ENCODE data around the gene OR56A4. TPM values are rescaled to one million over a fixed set of nuclear protein-coding genes. Genes with fewer than 3 reads are reported as not detected.

OR56A4 gene
- total RNA-seq, 1 experiment from 2014 or later: not detected

GRCh38 chr11:6006395-6006794 is 351 bp downstream of the OR56A4 start:
- H2AFZ ChIP-seq: no peak overlapping the region
- no peaks in the 10 kb centered on the region for H3K79me2 ChIP-seq (ENCODE audit: low read depth)
- H3K9me2 ChIP-seq (ENCODE audit: insufficient read depth): no peaks in the 10 kb centered on the region
- H3K27me3 ChIP-seq (ENCODE audit: insufficient read depth, low read depth): no peaks in the 10 kb centered on the region
- intact Hi-C loops (cut with micrococcal nuclease; ENCODE audit: unreplicated experiment): no loop called here
- CTCF ChIA-PET: no interaction called here
- no peaks in the 10 kb centered on the region for H3F3A ChIP-seq (ENCODE audit: insufficient read depth, low read depth)
- BruUV-seq (replicated peaks): no TSS peak
- H3K9me3 ChIP-seq (ENCODE audit: insufficient read depth, low read depth): no peaks in the 10 kb centered on the region
- H3K4me2 ChIP-seq: no peak overlapping the region
- POLR2A ChIA-PET (ENCODE audit: unreplicated experiment): no interaction called here
- H3K36me3 ChIP-seq (ENCODE audit: low read depth): no peaks in the 10 kb centered on the region
- H3K4me3 ChIP-seq: no peak overlapping the region
- H3K27ac ChIP-seq: no peak overlapping the region
- no peak for DNase-seq
- H4K20me1 ChIP-seq (ENCODE audit: insufficient read depth): no peaks in the 10 kb centered on the region
- TF ChIP-seq EZH2 (IDR thresholded peaks at IDR 0.05; ENCODE audit: low read depth) (no peak), CTCF (conservative IDR thresholded peaks at IDR 0.05) (no peak)
- no peaks in the 10 kb centered on the region for H3K4me1 ChIP-seq (replicated peaks; ENCODE audit: insufficient read depth)

GRCh38 chr11:6002202-6002699 is 4.5 kb downstream of the OR56A4 start:
- no peaks in the 10 kb centered on the region for H3K79me2 ChIP-seq (ENCODE audit: low read depth)

GRCh38 chr11:5994791-5995190 is 12.0 kb downstream of the OR56A4 start:
- Histone ChIP-seq H3K27me3 (ENCODE audit: insufficient read depth, low read depth) (no peaks in the 10 kb centered on the region), H3K4me3 (no peak overlapping the region), H3K9me3 (ENCODE audit: insufficient read depth, low read depth) (no peaks in the 10 kb centered on the region), H3K4me1 (replicated peaks; ENCODE audit: insufficient read depth) (no peaks in the 10 kb centered on the region), H3K4me2 (no peak overlapping the region), H2AFZ (no peak overlapping the region), H3K9me2 (ENCODE audit: insufficient read depth) (no peaks in the 10 kb centered on the region), H3K36me3 (ENCODE audit: low read depth) (no peaks in the 10 kb centered on the region), H3K27ac (no peak overlapping the region), H3F3A (ENCODE audit: insufficient read depth, low read depth) (no peaks in the 10 kb centered on the region), H4K20me1 (ENCODE audit: insufficient read depth) (no peaks in the 10 kb centered on the region), H3K79me2 (ENCODE audit: low read depth) (no peaks in the 10 kb centered on the region)
- TF ChIP-seq CTCF (conservative IDR thresholded peaks at IDR 0.05): no peak
- intact Hi-C loops (cut with micrococcal nuclease; ENCODE audit: unreplicated experiment): no loop called here
- ChIA-PET POLR2A (ENCODE audit: unreplicated experiment) (no interaction called here), CTCF (no interaction called here)
- no peak for DNase-seq
- BruUV-seq (replicated peaks): no TSS peak

More at GRCh38 chr11:6002202-6002699, 4.5 kb downstream of the OR56A4 start:
- Histone ChIP-seq H3F3A (ENCODE audit: insufficient read depth, low read depth) (no peaks in the 10 kb centered on the region), H3K4me1 (replicated peaks; ENCODE audit: insufficient read depth) (no peaks in the 10 kb centered on the region), H3K9me3 (ENCODE audit: insufficient read depth, low read depth) (no peaks in the 10 kb centered on the region), H3K4me3 (no peak overlapping the region), H4K20me1 (ENCODE audit: insufficient read depth) (no peaks in the 10 kb centered on the region), H3K27ac (no peak overlapping the region), H2AFZ (no peak overlapping the region), H3K9me2 (ENCODE audit: insufficient read depth) (no peaks in the 10 kb centered on the region), H3K36me3 (ENCODE audit: low read depth) (no peaks in the 10 kb centered on the region), H3K4me2 (no peak overlapping the region), H3K27me3 (ENCODE audit: insufficient read depth, low read depth) (no peaks in the 10 kb centered on the region)
- CTCF ChIA-PET: no interaction called here
- intact Hi-C loops (cut with micrococcal nuclease; ENCODE audit: unreplicated experiment): no loop called here
- no TSS peak for BruUV-seq (replicated peaks)
- TF ChIP-seq EZH2 (IDR thresholded peaks at IDR 0.05; ENCODE audit: low read depth) (no peak), CTCF (conservative IDR thresholded peaks at IDR 0.05) (no peak)
- POLR2A ChIA-PET (ENCODE audit: unreplicated experiment): no interaction called here
- DNase-seq: no peak

All from PC-9 (cell line).